ENCODE measurements around the gene MYO1H. TPM values are rescaled to one million over a fixed set of nuclear protein-coding genes. Genes with fewer than 3 reads are reported as not detected.

MYO1H gene
- total and polyA plus RNA-seq, 2 of the 13 experiments (the other 11 are each of a cell fraction or from before 2014, with no cell fraction given): not detected

GRCh38 chr12:109461846-109462756 lies 114.4 kb downstream of the MYO1H start (continued):
- TF ChIP-seq, protein P1, sequence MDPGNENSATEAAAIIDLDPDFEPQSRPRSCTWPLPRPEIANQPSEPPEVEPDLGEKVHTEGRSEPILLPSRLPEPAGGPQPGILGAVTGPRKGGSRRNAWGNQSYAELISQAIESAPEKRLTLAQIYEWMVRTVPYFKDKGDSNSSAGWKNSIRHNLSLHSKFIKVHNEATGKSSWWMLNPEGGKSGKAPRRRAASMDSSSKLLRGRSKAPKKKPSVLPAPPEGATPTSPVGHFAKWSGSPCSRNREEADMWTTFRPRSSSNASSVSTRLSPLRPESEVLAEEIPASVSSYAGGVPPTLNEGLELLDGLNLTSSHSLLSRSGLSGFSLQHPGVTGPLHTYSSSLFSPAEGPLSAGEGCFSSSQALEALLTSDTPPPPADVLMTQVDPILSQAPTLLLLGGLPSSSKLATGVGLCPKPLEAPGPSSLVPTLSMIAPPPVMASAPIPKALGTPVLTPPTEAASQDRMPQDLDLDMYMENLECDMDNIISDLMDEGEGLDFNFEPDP (CRISPR knock-in tag; conservative IDR thresholded peaks at IDR 0.05): no peak
- TF ChIP-seq ZNF713 (CRISPR knock-in tag; IDR thresholded peaks at IDR 0.05) (no peak), POLR2A (IDR thresholded peaks at IDR 0.05; ENCODE audit: insufficient read depth in 1 of 2, low read depth in 2 of 2, low read length in 2 of 2) (no peak), TEAD3 (CRISPR knock-in tag; optimal IDR thresholded peaks at IDR 0.05; ENCODE audit: borderline replicate concordance) (peak; percentile 47), E2F1 (CRISPR knock-in tag; IDR thresholded peaks at IDR 0.05) (no peak), ZNF552 (CRISPR knock-in tag; IDR thresholded peaks at IDR 0.05; ENCODE audit: borderline replicate concordance) (no peak), TCF12 (IDR thresholded peaks at IDR 0.05) (no peak), TCF12 (CRISPR knock-in tag; IDR thresholded peaks at IDR 0.05) (no peak), PITX1 (CRISPR knock-in tag; IDR thresholded peaks at IDR 0.05) (no peak), NR2C2 (CRISPR knock-in tag; IDR thresholded peaks at IDR 0.05; ENCODE audit: borderline replicate concordance) (0 out of 2 replicates have a peak, but pooled peaks have one; percentile 5), NFIB (CRISPR knock-in tag; IDR thresholded peaks at IDR 0.05; ENCODE audit: borderline replicate concordance) (no peak), ATAD3A (CRISPR knock-in tag; IDR thresholded peaks at IDR 0.05) (no peak), ZMAT3 (CRISPR knock-in tag; conservative IDR thresholded peaks at IDR 0.05) (no peak), MZF1 (CRISPR knock-in tag; IDR thresholded peaks at IDR 0.05; ENCODE audit: borderline replicate concordance) (no peak)
- TF ChIP-seq, protein P2, sequence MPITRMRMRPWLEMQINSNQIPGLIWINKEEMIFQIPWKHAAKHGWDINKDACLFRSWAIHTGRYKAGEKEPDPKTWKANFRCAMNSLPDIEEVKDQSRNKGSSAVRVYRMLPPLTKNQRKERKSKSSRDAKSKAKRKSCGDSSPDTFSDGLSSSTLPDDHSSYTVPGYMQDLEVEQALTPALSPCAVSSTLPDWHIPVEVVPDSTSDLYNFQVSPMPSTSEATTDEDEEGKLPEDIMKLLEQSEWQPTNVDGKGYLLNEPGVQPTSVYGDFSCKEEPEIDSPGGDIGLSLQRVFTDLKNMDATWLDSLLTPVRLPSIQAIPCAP (CRISPR knock-in tag; IDR thresholded peaks at IDR 0.05; ENCODE audit: low read depth): no peak
- TF ChIP-seq, protein P3, sequence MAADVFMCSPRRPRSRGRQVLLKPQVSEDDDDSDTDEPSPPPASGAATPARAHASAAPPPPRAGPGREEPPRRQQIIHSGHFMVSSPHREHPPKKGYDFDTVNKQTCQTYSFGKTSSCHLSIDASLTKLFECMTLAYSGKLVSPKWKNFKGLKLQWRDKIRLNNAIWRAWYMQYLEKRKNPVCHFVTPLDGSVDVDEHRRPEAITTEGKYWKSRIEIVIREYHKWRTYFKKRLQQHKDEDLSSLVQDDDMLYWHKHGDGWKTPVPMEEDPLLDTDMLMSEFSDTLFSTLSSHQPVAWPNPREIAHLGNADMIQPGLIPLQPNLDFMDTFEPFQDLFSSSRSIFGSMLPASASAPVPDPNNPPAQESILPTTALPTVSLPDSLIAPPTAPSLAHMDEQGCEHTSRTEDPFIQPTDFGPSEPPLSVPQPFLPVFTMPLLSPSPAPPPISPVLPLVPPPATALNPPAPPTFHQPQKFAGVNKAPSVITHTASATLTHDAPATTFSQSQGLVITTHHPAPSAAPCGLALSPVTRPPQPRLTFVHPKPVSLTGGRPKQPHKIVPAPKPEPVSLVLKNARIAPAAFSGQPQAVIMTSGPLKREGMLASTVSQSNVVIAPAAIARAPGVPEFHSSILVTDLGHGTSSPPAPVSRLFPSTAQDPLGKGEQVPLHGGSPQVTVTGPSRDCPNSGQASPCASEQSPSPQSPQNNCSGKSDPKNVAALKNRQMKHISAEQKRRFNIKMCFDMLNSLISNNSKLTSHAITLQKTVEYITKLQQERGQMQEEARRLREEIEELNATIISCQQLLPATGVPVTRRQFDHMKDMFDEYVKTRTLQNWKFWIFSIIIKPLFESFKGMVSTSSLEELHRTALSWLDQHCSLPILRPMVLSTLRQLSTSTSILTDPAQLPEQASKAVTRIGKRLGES (CRISPR knock-in tag; IDR thresholded peaks at IDR 0.05; ENCODE audit: borderline replicate concordance): no peak
- TF ChIP-seq, protein P4, sequence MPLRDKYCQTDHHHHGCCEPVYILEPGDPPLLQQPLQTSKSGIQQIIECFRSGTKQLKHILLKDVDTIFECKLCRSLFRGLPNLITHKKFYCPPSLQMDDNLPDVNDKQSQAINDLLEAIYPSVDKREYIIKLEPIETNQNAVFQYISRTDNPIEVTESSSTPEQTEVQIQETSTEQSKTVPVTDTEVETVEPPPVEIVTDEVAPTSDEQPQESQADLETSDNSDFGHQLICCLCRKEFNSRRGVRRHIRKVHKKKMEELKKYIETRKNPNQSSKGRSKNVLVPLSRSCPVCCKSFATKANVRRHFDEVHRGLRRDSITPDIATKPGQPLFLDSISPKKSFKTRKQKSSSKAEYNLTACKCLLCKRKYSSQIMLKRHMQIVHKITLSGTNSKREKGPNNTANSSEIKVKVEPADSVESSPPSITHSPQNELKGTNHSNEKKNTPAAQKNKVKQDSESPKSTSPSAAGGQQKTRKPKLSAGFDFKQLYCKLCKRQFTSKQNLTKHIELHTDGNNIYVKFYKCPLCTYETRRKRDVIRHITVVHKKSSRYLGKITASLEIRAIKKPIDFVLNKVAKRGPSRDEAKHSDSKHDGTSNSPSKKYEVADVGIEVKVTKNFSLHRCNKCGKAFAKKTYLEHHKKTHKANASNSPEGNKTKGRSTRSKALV (CRISPR knock-in tag; IDR thresholded peaks at IDR 0.05): 0 out of 2 replicates have a peak, but pooled peaks have one; percentile 36

Measured in HepG2 (cell line).